ENCODE data around the gene CHRNA4. TPM values are rescaled to one million over a fixed set of nuclear protein-coding genes. Genes with fewer than 3 reads are reported as not detected.

The CHRNA4 gene
- 13.1 TPM for total RNA-seq

DNA sequence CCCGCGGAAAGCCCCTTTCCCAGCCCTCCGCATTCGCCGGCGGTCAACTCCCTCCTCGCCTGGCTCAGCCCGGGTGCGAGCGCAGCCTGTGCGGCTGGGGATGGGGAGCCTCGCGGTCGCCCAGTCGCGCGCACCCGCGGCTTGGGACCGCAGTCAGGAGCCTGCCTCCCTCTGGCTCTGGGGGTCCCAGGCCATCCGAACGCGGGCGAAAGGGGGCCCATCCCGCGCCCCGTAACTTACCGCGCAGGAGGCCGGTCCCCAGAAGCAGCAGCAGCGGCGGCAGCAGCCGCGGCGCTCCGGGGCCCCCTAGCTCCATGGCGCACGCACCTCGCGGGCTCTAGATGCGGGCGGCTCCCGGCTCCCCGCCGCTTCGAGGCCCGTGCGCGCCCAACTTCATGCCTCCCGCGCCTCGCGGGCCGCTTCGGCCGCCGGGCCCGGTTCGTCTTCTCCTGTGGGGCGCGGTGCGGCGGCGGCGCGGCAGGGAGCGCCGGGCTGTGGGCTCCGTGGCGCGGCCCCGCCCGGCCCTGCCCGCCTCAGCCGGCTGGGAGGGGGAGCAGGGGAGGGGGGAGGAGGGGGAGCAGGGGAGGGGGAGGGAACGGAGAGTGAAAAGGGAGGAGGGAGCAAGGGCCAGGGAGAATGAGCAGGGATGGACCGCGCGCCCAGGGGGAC, at the start of gene CHRNA4:
Gene CHRNA4, minus strand, starts transcription at position 500 of the 669 bp plus-strand sequence. Its CDS starts 184 bp downstream, at position 316.

Small RNAs within 50 kb of the gene (small RNA-seq; reads per million reads assigned to genes)
- not detected for gene RNU6-994P (ENCODE audit: low replicate concordance)

Other genes starting within 250 kb of the CHRNA4 start
- gene YTHDF1, start 145.2 kb downstream of the CHRNA4 start, total RNA-seq, result 29.0 TPM
- gene BIRC7, start 125.4 kb downstream of the CHRNA4 start, total RNA-seq, result 3.2 TPM
- 27.2 TPM for gene NKAIN4, start 106.9 kb downstream of the CHRNA4 start, total RNA-seq
- gene ARFGAP1, start 88.5 kb downstream of the CHRNA4 start, total RNA-seq, result 66.3 TPM
- gene COL20A1, start 68.2 kb downstream of the CHRNA4 start, total RNA-seq, result 0.70 TPM
- 5.2 TPM for gene KCNQ2, start 111.3 kb upstream of the CHRNA4 start, total RNA-seq
- gene EEF1A2, start 137.7 kb upstream of the CHRNA4 start, total RNA-seq, result 139 TPM
- gene PPDPF, start 159.4 kb upstream of the CHRNA4 start, total RNA-seq, result 200 TPM
- gene PTK6, start 176.0 kb upstream of the CHRNA4 start, total RNA-seq, result 0.76 TPM
- 0.12 TPM for gene SRMS, start 186.4 kb upstream of the CHRNA4 start, total RNA-seq
- gene FNDC11, start 192.8 kb upstream of the CHRNA4 start, total RNA-seq, result 1.6 TPM
- 29.0 TPM for gene HELZ2, start 212.9 kb upstream of the CHRNA4 start, total RNA-seq

Data from metanephros (tissue), 2 donors.